HG03135 (cell line): ENCODE data around the gene TNKS1BP1.

ENCODE experiments used
- ATAC-seq: cut with Tn5 transposase; IDR thresholded peaks from one replicate; pipeline ENCODE4 v1.9.1; 2021; ENCODE audit warnings: mild to moderate bottlenecking, moderate library complexity; ENCODE audit not compliant: unreplicated experiment

The TNKS1BP1 gene

GRCh38 chr11:57263351-57263750 lies 61.4 kb downstream of the TNKS1BP1 start:
- no peak for ATAC-seq

DNA sequence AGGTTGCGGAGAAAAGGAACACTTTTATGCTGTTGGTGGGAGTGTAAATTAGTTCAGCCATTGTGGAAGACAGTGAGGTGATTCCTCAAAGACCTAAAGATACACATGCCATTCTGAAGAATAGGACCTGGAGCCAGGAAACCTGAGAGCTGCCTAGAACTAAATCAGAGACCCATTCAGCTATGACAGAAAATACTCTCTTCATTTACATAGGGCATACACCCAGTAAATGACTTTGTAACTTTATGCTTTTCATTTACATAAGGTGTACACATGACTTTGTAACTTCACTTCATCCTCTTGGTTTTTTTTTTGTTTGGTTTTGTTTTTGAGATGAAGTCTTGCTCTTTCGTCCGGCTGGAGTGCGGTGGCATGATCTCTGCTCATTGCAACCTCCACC lies 62.6 kb downstream of the TNKS1BP1 start:
- ATAC-seq: no peak

GRCh38 chr11:57260937-57261783 lies 63.6 kb downstream of the TNKS1BP1 start:
- no peak for ATAC-seq

DNA sequence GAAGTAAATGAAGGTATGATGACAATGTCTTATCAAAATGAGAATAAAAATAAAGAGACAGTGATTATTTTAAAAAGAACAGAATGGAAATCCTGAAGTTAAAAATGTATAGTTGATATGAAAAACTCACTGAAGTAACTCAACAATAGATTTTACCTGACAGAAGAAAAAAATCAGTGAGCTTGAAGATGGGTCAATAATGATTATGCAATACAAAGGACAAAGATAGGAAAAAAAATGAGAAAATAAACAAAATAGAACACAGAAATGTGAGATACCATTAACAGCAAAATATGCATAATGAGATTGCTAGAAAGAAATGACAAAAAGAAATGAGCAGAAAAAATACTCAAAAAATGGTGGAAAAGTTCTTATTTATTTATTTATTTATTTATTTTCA lies 68.6 kb downstream of the TNKS1BP1 start:
- no peak for ATAC-seq

- no peak for ATAC-seq
Measured at GRCh38 chr11:57255618-57256017, 69.1 kb downstream of the TNKS1BP1 start.

DNA sequence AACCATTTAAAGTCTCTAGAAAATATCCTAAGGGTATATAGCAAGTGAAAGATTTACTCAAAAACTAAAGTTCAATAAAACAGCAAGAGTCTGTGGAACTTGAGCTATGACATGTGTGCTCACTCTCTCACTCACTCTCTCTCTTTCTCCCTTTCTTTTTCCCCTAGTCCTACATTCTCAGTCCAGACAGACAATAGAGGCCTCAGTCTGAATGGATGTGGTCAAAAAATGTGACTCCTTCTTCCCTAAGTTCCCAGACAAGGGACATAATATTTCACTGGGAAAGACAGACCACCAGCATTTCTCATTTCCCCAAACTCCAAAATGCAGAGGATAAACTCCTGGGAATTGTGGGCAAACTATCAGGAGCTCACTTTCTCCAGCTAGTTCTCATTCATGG lies 70.1 kb downstream of the TNKS1BP1 start:
- ATAC-seq: no peak

- no peak for ATAC-seq
Measured at GRCh38 chr11:57251491-57252104, 73.2 kb downstream of the TNKS1BP1 start.

- no peak for ATAC-seq
Measured at GRCh38 chr11:57251037-57251436, 73.7 kb downstream of the TNKS1BP1 start.
